ENCODE results near the gene SLC22A14. TPM values are rescaled to one million over a fixed set of nuclear protein-coding genes. Genes with fewer than 3 reads are reported as not detected.

SLC22A14 gene, protein sequence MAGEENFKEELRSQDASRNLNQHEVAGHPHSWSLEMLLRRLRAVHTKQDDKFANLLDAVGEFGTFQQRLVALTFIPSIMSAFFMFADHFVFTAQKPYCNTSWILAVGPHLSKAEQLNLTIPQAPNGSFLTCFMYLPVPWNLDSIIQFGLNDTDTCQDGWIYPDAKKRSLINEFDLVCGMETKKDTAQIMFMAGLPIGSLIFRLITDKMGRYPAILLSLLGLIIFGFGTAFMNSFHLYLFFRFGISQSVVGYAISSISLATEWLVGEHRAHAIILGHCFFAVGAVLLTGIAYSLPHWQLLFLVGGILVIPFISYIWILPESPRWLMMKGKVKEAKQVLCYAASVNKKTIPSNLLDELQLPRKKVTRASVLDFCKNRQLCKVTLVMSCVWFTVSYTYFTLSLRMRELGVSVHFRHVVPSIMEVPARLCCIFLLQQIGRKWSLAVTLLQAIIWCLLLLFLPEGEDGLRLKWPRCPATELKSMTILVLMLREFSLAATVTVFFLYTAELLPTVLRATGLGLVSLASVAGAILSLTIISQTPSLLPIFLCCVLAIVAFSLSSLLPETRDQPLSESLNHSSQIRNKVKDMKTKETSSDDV
- total RNA-seq, result not detected in 2 replicates

DNA sequence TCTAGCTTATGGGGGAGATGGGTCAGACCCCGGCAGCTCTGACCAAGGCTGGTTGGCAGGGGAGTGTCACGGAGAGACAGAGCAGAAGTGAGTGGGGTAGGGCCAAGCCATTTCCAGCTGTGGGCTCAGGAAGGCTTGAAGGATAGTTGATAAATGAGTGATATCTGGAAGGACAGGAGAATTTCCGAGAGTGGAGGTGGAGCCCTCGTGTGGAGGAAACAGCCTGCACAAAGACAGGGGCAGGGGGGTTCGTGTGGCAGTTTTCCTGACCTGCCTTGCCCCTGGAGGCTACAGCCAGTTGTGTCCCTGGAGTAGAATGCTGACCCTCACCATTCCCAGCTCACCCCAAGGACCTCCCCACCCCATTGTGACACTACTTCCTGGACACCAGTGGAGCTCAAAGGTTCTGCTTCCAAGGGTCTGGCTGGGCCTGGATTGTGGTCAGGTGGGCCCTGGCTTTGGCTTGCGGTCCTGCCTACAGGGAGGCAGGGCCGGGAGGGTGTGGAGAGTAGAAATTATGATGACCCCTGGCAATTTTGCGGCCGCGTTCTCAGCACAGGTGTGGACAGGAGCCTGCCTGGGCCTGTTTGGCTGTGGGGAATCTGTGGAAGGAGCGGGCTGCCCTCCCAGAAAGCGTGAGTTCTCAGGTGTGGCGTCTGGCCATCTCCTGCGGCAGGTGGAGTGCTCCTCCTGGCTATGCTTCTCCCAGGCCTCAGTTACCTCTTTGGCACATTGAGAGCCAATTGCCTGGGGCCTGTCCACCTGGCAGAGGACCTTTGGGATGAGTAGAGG, at the start of gene SLC22A14:
Gene SLC22A14, plus strand, starts transcription at position 400 of the 792 bp plus-strand sequence. CDS start 23,733 bp downstream, outside the sequence.

DNA sequence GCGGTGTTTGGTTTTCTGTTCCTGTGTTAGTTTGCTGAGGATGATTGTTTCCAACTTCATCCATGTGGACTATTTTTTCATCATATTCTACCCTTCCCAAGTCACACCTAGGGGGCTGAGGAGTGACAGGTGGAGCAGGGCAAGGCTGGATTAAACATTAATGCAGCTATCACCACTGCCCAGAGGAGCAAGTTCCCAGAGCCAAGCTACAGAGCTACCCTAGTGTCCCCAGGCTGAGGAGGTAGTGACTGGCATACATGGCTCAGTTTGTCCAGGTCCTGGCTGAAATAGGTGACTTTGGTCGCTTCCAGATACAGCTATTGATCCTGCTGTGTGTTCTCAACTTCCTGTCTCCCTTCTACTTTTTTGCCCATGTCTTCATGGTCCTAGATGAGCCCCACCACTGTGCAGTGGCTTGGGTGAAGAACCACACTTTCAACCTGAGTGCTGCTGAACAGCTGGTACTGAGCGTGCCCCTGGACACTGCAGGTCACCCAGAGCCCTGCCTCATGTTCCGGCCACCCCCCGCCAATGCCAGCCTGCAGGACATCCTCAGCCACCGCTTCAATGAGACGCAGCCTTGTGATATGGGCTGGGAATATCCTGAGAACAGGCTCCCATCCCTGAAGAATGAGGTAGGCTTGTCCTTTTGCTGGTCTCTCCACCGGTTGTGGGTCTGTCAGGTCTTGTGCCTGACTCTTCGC, 16.3 kb upstream of the SLC22A14 start, which contains the start of gene SLC22A13:
Gene SLC22A13, plus strand, starts transcription at position 209 of the 704 bp plus-strand sequence. Its CDS starts 49 bp downstream, at position 258.

DNA sequence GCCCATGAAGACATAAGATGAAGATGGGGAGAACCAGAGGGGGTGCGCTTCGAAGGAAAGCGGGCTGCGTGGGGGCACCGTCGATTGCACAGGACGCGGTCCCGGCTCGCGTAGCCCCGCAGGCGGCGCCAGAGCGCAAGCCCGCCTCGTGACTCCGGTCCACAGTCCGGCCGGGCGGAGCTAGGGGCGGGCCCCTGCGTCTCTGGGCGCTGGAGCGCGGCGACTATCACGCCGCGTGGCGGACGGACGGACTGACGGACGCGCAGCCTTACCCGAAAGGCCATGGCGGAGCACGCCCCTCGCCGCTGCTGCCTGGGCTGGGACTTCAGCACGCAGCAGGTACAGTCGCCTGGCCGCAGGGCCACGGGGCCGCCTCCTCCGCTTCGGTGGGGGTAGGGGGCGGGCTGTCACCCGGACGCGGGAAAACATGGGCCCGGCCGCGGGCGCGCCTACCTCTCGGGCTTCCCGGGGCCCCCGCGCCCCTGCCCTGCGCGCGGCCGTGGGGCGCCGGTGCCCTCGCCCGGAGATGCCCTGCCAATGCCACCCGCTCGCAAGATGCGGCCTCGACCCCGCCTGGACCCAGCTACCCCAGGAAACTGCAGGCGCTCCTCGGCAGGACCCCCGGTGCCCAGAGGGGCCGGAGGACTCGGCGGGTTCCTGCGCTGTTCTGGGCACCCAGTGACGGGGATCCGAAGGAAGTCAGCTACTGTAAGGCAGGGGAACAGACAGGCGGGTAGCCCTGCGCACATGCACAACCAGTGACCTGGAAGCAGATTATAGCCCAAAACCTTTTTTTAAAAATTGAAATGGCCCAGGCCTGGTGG, 64.7 kb downstream of the SLC22A14 start, which contains the start of gene XYLB:
Gene XYLB, plus strand, starts transcription at position 199 of the 824 bp plus-strand sequence. Its CDS starts 84 bp downstream, at position 283.

Other genes starting within 250 kb of the SLC22A14 start
- 0.18 TPM in 1 of 2 replicates, not detected in the other for gene DLEC1, start 243.1 kb upstream of the SLC22A14 start, total RNA-seq
- gene ACAA1, start 145.2 kb upstream of the SLC22A14 start, total RNA-seq, result 35.8 and 51.6 TPM in 2 replicates
- 25.9 and 27.8 TPM in 2 replicates for gene MYD88, start 143.6 kb upstream of the SLC22A14 start, total RNA-seq
- gene OXSR1, start 116.8 kb upstream of the SLC22A14 start, total RNA-seq, result 29.7 and 30.5 TPM in 2 replicates
- not detected in 2 replicates for gene SLC22A13, start 16.5 kb upstream of the SLC22A14 start, total RNA-seq
- 2.0 and 3.2 TPM in 2 replicates for gene XYLB, start 64.5 kb downstream of the SLC22A14 start, total RNA-seq
- 0.29 and 0.89 TPM in 2 replicates for gene ACVR2B, start 171.6 kb downstream of the SLC22A14 start, total RNA-seq
- 5.2 and 8.9 TPM in 2 replicates for gene EXOG, start 214.0 kb downstream of the SLC22A14 start, total RNA-seq

Data from myometrial cell (primary cell).